Measurements from ENCODE around the gene C1orf232. TPM values are rescaled to one million over a fixed set of nuclear protein-coding genes. Genes with fewer than 3 reads are reported as not detected.

C1orf232 gene
- total RNA-seq, 1 experiment from 2014 or later: not detected

Other genes starting within 250 kb of the C1orf232 start
- gene PAFAH2, start 170.9 kb downstream of the C1orf232 start, total RNA-seq (2014; rRNA removed; shearing (Covaris generic); ENCODE audit: low replicate concordance): 11.8 and 16.6 TPM in 2 replicates
- not detected in 2 replicates for gene EXTL1, start 147.2 kb downstream of the C1orf232 start, total RNA-seq (2014; rRNA removed; shearing (Covaris generic); ENCODE audit: low replicate concordance)
- gene SLC30A2, start 122.8 kb downstream of the C1orf232 start, total RNA-seq (2014; rRNA removed; shearing (Covaris generic); ENCODE audit: low replicate concordance): not detected in 2 replicates
- not detected in 2 replicates for gene TRIM63, start 101.3 kb downstream of the C1orf232 start, total RNA-seq (2014; rRNA removed; shearing (Covaris generic); ENCODE audit: low replicate concordance)
- gene PDIK1L, start 57.1 kb downstream of the C1orf232 start, total RNA-seq (2014; rRNA removed; shearing (Covaris generic); ENCODE audit: low replicate concordance): 5.7 and 8.4 TPM in 2 replicates
- gene FAM110D, start 9.9 kb downstream of the C1orf232 start, total RNA-seq (2014; rRNA removed; shearing (Covaris generic); ENCODE audit: low replicate concordance): 0.14 TPM in 1 of 2 replicates, not detected in the other
- gene ZNF593, start 945 bp upstream of the C1orf232 start, total RNA-seq (2014; rRNA removed; shearing (Covaris generic); ENCODE audit: low replicate concordance): 49.8 and 92.3 TPM in 2 replicates
- not detected in 2 replicates for gene ZNF593OS, start 2.9 kb upstream of the C1orf232 start, total RNA-seq (2014; rRNA removed; shearing (Covaris generic); ENCODE audit: low replicate concordance)
- not detected in 2 replicates for gene CNKSR1, start 8.5 kb upstream of the C1orf232 start, total RNA-seq (2014; rRNA removed; shearing (Covaris generic); ENCODE audit: low replicate concordance)
- not detected in 2 replicates for gene CATSPER4, start 21.6 kb upstream of the C1orf232 start, total RNA-seq (2014; rRNA removed; shearing (Covaris generic); ENCODE audit: low replicate concordance)
- gene CEP85, start 65.2 kb upstream of the C1orf232 start, total RNA-seq (2014; rRNA removed; shearing (Covaris generic); ENCODE audit: low replicate concordance): 16.7 and 20.8 TPM in 2 replicates
- 7.4 and 12.5 TPM in 2 replicates for gene SH3BGRL3, start 111.1 kb upstream of the C1orf232 start, total RNA-seq (2014; rRNA removed; shearing (Covaris generic); ENCODE audit: low replicate concordance)
- 4.2 and 12.1 TPM in 2 replicates for gene UBXN11, start 137.7 kb upstream of the C1orf232 start, total RNA-seq (2014; rRNA removed; shearing (Covaris generic); ENCODE audit: low replicate concordance)
- gene CD52, start 149.0 kb upstream of the C1orf232 start, total RNA-seq (2014; rRNA removed; shearing (Covaris generic); ENCODE audit: low replicate concordance): not detected in 2 replicates
- gene CRYBG2, start 185.2 kb upstream of the C1orf232 start, total RNA-seq (2014; rRNA removed; shearing (Covaris generic); ENCODE audit: low replicate concordance): 13.2 TPM in 1 of 2 replicates, not detected in the other
- not detected in 2 replicates for gene ZNF683, start 203.8 kb upstream of the C1orf232 start, total RNA-seq (2014; rRNA removed; shearing (Covaris generic); ENCODE audit: low replicate concordance)
- gene LIN28A, start 241.9 kb upstream of the C1orf232 start, total RNA-seq (2014; rRNA removed; shearing (Covaris generic); ENCODE audit: low replicate concordance): not detected in 2 replicates